Endothelial cell (in vitro differentiated cells): Measurements from ENCODE around the gene MED9. TPM values are rescaled to one million over a fixed set of nuclear protein-coding genes. Genes with fewer than 3 reads are reported as not detected.

Source experiments
- DNase-seq: peaks from one replicate; pipeline ENCODE4 v3.0.0; 2021; ENCODE audit warnings: low spot score
- H3K27ac Mint-ChIP-seq: one replicate; pipeline ENCODE4 v1.8.0; 2021; ENCODE audit warnings: mixed read lengths, inconsistent platforms; ENCODE audit not compliant: unreplicated experiment
- H3K27me3 Mint-ChIP-seq: one replicate; pipeline ENCODE4 v1.8.0; 2021; ENCODE audit warnings: mild to moderate bottlenecking, moderate library complexity, mixed read lengths, inconsistent platforms; ENCODE audit not compliant: unreplicated experiment
- H3K36me3 Mint-ChIP-seq: one replicate; pipeline ENCODE4 v1.8.0; 2021; ENCODE audit warnings: mild to moderate bottlenecking, low read depth, mixed read lengths, inconsistent platforms; ENCODE audit not compliant: unreplicated experiment
- H3K4me1 Mint-ChIP-seq: one replicate; pipeline ENCODE4 v1.8.0; 2021; ENCODE audit warnings: mild to moderate bottlenecking, mixed read lengths, inconsistent platforms; ENCODE audit not compliant: unreplicated experiment
- H3K4me3 Mint-ChIP-seq: one replicate; pipeline ENCODE4 v1.8.0; 2021; ENCODE audit warnings: mild to moderate bottlenecking, mixed read lengths, inconsistent platforms; ENCODE audit not compliant: unreplicated experiment
- H3K9me3 Mint-ChIP-seq: one replicate; pipeline ENCODE4 v1.8.0; 2021; ENCODE audit warnings: mixed read lengths, inconsistent platforms; ENCODE audit not compliant: unreplicated experiment
- total RNA-seq: library from RNA; stranded (reverse); fragmentation: NEBNext Ultra II Directional; extraction: Animal tissue kit (Norgen Biotek cat#: 25700); gene quantifications from one replicate; pipeline ENCODE4 v1.2.1, GENCODE V29; 2021; ENCODE audit not compliant: unreplicated experiment
- TF ChIP-seq, protein P1 (sequence below): fragments of 200-600 bp; sonication (generic); IDR thresholded peaks from one replicate; pipeline ENCODE4 v1.5.0; 2021; ENCODE audit warnings: antibody characterized with exemption; ENCODE audit not compliant: unreplicated experiment

The MED9 gene
- total RNA-seq, 1 donor from 2014 or later, result 14.2 TPM

DNA sequence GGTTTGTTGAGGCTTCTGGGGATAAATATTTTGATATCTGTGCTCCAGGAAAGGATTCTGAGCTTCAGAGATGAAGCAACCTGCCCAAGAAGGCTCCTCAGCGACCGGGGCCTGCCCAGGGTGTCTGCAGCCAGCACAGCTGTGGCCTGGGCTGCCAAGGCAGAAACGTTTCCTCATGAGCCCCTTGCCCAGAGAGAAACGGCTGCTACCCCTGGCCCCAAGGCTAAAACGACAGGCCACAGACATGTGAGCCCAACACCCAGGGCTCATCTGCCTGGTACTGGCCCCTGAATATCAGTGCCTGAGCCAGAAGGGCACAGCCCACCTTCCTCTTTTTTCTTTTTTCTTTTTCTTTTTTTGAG is 64.8 kb downstream of the MED9 start:
- TF ChIP-seq, protein P1, sequence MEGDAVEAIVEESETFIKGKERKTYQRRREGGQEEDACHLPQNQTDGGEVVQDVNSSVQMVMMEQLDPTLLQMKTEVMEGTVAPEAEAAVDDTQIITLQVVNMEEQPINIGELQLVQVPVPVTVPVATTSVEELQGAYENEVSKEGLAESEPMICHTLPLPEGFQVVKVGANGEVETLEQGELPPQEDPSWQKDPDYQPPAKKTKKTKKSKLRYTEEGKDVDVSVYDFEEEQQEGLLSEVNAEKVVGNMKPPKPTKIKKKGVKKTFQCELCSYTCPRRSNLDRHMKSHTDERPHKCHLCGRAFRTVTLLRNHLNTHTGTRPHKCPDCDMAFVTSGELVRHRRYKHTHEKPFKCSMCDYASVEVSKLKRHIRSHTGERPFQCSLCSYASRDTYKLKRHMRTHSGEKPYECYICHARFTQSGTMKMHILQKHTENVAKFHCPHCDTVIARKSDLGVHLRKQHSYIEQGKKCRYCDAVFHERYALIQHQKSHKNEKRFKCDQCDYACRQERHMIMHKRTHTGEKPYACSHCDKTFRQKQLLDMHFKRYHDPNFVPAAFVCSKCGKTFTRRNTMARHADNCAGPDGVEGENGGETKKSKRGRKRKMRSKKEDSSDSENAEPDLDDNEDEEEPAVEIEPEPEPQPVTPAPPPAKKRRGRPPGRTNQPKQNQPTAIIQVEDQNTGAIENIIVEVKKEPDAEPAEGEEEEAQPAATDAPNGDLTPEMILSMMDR, result no peak
- Mint-ChIP-seq H3K36me3 (no peaks in the 10 kb centered on the region), H3K9me3 (no peaks in the 10 kb centered on the region), H3K27me3 (peaks cover 7% of the 10 kb centered on the region), H3K4me1 (no peaks in the 10 kb centered on the region), H3K27ac (no peak overlapping the region), H3K4me3 (no peak overlapping the region)
- no peak for DNase-seq

Other genes starting within 250 kb of the MED9 start
- gene FLCN, start 239.8 kb upstream of the MED9 start, total RNA-seq, result 50.4 TPM
- gene COPS3, start 195.8 kb upstream of the MED9 start, total RNA-seq, result 52.7 TPM
- 5.8 TPM for gene NT5M, start 173.6 kb upstream of the MED9 start, total RNA-seq
- 0.31 TPM for gene RASD1, start 19.4 kb downstream of the MED9 start, total RNA-seq
- gene PEMT, start 114.7 kb downstream of the MED9 start, total RNA-seq, result 29.7 TPM
- gene RAI1, start 204.5 kb downstream of the MED9 start, total RNA-seq, result 46.2 TPM